Measurements from ENCODE around the gene PDZD4.

DNA sequence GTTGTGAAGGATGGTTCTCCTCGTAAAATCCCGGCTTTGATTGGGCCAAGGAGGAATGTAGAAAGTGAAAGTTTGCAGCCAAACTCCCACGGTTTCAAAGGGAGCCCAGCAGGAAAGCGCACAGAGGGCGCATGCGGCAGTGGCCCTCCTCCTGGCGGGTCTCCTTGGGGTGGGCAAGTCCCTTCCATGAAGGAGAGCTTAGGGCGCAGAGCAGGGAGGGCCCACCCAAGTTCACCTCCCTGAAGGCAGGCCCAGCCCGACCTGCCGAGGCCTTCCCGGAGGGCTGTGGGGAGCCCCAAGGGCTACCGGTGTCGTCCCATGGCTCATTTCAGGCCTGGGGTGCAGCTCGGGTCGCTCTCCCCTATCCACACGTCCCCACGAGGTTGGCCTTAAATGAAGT is 2.0 kb downstream of the PDZD4 start:
- no peak for TF ChIP-seq POLR2A (IDR thresholded peaks at IDR 0.05)
- TF ChIP-seq, protein P1, sequence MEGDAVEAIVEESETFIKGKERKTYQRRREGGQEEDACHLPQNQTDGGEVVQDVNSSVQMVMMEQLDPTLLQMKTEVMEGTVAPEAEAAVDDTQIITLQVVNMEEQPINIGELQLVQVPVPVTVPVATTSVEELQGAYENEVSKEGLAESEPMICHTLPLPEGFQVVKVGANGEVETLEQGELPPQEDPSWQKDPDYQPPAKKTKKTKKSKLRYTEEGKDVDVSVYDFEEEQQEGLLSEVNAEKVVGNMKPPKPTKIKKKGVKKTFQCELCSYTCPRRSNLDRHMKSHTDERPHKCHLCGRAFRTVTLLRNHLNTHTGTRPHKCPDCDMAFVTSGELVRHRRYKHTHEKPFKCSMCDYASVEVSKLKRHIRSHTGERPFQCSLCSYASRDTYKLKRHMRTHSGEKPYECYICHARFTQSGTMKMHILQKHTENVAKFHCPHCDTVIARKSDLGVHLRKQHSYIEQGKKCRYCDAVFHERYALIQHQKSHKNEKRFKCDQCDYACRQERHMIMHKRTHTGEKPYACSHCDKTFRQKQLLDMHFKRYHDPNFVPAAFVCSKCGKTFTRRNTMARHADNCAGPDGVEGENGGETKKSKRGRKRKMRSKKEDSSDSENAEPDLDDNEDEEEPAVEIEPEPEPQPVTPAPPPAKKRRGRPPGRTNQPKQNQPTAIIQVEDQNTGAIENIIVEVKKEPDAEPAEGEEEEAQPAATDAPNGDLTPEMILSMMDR (IDR thresholded peaks at IDR 0.05): no peak

All from lower leg skin (tissue), 3 donors.